Gastrocnemius medialis (tissue), 4 donors: ENCODE measurements around the gene ZNF181.

Experiments used
- CTCF ChIP-seq, 5 experiments: fragments of 450-650 bp in 3 of 5; fragments of 200-600 bp in 2 of 5; sonication (generic) in 2 of 5; IDR thresholded peaks in 4 of 5; conservative IDR thresholded peaks in 1 of 5; 1 replicate in 4 of 5; 2 replicates in 1 of 5; pipeline ENCODE4 v1.5.1; 2016 to 2019; ENCODE audit warnings: antibody characterized with exemption in 5 of 5, mild to moderate bottlenecking in 3 of 5, moderate library complexity in 3 of 5
- POLR2A ChIP-seq, 2 donors: fragments of 450-650 bp; IDR thresholded peaks; one replicate each; pipeline ENCODE4 v1.6.1; 2017; ENCODE audit warnings: antibody characterized with exemption in 2 of 2, mild to moderate bottlenecking in 2 of 2, moderate library complexity in 2 of 2

- TF ChIP-seq CTCF (IDR thresholded peaks at IDR 0.05 in 4 of 5, conservative IDR thresholded peaks at IDR 0.05 in 1 of 5) (no peak), POLR2A (IDR thresholded peaks at IDR 0.05) (no peak)
Observed at GRCh38 chr19:34733266-34733745, 737 bp upstream of the ZNF181 start.
